HG03565 (cell line): ENCODE data around the gene TMEM207.

ENCODE experiments used
- ATAC-seq: cut with Tn5 transposase; IDR thresholded peaks from one replicate; pipeline ENCODE4 v1.9.1; 2021; ENCODE audit warnings: mild to moderate bottlenecking, moderate library complexity; ENCODE audit not compliant: unreplicated experiment

TMEM207 gene

DNA sequence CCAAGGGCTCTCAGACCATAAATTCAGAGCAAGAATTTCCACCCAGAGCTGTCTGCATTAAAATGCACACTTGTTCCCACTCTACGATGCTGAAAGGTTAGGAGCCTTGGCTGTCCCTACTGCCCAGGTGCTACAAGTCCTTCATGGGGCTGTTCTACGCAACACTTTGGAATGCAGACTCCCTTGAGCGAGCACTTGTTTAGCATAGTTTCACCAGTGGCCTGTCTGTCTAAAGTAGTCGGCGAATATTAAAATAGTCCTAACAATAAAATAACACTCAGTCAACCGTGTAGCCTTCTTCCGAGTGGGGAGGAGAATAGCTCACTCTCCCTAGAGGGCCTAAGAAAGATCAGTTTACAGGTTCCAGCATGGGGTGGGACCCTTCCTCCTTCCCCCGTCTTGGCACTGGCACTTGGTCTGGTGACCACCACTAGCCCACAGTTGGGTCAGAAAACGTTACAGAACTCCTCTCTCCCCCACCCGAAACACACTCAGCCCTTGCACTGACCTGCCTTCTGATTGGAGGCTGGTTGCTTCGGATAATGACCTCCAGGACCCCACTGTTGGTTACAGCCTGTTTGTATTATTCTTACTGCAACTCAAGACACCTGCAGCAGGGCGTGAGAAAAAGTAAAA lies 62.0 kb downstream of the TMEM207 start, which contains the start of gene CLDN16:
Gene CLDN16, plus strand, starts transcription at position 586 of the 636 bp plus-strand sequence. CDS start 167 bp downstream, outside the sequence.
- ATAC-seq, result no peak

DNA sequence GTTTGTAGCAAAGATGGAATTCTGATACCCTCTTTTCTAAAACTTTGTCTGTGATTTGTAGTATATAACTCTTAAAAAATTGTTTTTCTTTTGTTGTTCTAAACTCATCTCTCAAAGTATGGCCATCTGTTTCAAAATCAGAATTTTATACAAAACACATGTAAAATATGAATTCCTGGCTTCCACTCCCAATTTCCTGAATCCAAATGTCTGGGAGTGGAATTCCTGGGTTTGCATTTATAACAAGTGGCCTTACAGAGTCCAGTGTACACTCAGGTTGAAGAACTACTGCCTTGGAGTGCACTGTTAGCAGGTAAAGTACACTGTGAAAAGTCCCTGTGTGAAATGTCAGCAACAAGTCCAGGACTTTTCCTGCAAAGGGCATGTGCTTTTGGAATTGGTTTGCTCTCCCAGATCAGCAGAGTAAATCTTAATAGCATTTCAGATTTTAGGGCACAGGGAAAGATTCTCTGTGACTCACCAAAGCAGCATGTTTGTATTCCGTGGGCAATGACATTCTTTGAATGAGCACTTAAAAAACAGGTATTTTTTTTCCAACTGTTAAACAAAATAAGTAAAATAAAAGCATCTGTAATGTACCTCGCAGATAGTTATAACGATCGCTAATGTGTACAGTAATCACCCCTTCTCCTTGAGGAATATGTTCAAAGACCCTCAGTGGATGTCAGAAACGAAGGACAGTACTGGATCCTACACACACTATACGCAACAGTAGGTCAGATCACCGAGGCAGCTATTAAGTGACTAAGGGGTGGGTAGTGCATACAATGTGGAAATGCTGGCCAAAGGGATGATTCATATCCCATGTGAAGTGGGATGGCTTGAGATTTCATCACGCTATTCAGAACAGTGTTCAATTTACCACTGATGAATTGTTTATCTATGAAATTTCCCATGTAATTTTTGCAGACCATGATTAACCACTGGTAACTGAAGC lies 63.7 kb downstream of the TMEM207 start:
- ATAC-seq, result no peak

GRCh38 chr3:190384309-190384756 lies 65.4 kb downstream of the TMEM207 start:
- ATAC-seq, result peak; percentile 87

- no peak for ATAC-seq
These were observed 67.6 kb downstream of the TMEM207 start for GRCh38 chr3:190382082-190382481.

- no peak for ATAC-seq
These were observed 68.3 kb downstream of the TMEM207 start for GRCh38 chr3:190381441-190381840.

- no peak for ATAC-seq
These were observed 69.5 kb downstream of the TMEM207 start for GRCh38 chr3:190380184-190380583.
